ENCODE measurements around the gene CCDC85B. TPM values are rescaled to one million over a fixed set of nuclear protein-coding genes. Genes with fewer than 3 reads are reported as not detected.

Gene CCDC85B
- polyA plus RNA-seq, 1 donor from 2014 or later = 83.9 TPM

DNA sequence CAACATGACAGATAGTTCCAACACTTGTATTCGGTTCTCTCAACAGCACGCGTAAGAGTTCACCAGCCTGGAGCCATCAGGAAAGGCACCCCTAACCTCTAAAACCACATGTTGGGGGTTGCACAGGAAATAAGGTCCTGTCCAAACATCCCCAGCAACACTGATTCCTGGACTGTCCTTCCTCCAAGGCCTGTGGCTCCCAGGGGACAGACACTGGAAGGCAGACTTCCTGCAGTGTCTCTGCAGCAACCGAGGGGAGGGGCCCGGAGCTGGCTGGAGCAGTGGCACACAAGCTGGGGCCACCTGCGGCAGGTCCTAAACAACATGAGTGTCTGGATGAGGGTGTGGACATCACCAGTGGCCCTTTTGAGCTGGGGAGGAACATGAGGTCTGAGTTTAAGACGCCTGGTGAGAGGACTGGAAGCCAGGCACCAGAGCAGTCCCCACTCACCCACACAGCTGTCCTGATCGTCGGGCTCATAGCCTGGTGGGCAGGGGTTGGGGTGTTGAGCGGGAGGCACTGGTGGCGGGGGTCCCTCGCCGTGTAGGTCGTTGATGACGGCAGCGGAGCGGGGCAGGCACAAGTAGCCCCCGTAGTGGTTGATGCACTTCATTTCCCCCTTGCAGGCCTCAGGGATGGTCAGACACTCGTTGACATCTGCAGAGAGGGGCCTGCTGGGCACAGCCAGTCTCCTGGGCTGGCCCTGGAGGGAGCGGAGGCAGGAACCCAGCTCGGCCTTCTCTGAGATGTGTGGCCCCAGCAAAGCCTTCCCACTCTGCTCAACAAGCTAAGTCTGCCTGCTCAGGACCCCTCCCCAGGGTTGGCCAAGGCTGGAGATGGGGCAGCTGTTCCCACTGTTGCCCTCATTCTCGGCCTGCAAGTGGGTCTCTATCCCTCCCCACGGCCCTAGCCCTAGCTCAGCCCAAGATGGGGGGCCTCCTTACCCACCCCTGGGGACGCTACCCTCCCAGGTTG, 19.5 kb upstream of the CCDC85B start:
- peaks cover 5% of the 10 kb centered on the region for H3K27me3 Mint-ChIP-seq
- no peaks in the 10 kb centered on the region for H3K9me3 Mint-ChIP-seq
- H3K27ac Mint-ChIP-seq = peak overlapping the region in 1 of 3 donors; percentile 39
- peak overlapping the region in 2 of 4 donors; percentile 55 to 60 for H3K4me3 Mint-ChIP-seq
- peaks cover 2% of the 10 kb centered on the region for H3K36me3 Mint-ChIP-seq
- peaks cover 5 to 13% (median 12%) of the 10 kb centered on the region in 3 donors for H3K4me1 Mint-ChIP-seq

DNA sequence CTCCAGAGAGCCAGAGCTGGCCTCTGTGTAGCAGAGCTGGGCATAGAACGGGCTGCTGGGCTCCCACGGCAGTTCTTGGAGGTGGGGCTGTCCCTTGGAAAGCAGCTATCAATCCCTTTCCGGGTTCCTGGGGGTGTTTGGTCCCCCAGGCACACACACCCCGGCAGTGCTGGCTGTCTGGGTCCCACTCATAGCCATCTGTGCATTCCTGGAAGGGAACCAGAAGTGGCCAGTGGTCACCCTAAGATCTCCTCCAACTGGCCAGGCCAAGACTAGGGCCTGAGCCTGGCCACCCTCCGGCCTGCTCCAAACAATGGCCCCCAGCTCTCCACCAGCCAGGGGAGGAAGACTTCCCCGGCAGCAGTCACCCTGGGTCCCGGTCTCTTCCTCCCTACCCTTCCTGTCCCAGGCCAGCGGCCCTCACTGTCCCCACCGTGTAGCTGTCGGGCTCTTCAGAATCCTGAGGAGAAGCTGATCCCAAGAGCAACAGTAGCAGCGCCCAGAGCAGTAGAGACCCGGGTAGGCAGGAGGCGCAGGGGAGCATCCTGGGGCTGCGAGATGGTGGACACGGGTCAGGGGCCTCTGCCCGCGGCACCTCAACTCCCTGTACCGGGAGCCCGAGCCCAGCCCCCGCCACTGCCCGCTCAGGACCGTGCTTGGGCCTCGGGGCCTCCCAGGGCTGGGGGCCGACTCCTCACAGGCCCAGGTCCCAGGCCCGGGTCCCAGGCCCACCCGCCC, 18.5 kb upstream of the CCDC85B start:
- Mint-ChIP-seq H3K36me3 (peaks cover 2% of the 10 kb centered on the region), H3K4me3 (peak overlapping the region; percentile 8 to 60 (median 29)), H3K9me3 (no peaks in the 10 kb centered on the region), H3K27ac (no peak overlapping the region), H3K4me1 (peaks cover 5 to 13% (median 12%) of the 10 kb centered on the region in 3 donors), H3K27me3 (peaks cover 5% of the 10 kb centered on the region)

GRCh38 chr11:65872586-65873317, 17.7 kb upstream of the CCDC85B start, which contains the start of gene EFEMP2:
Gene EFEMP2 (minus strand): TSS chr11:65872800. CDS start chr11:65872354, 446 bp downstream.
- H3K4me1 Mint-ChIP-seq = peaks cover 5 to 13% (median 12%) of the 10 kb centered on the region in 3 donors
- H3K36me3 Mint-ChIP-seq = no peaks in the 10 kb centered on the region
- H3K4me3 Mint-ChIP-seq = peak within 1 kb of the TSS; percentile 80 to 95 (median 89)
- H3K27me3 Mint-ChIP-seq = peaks cover 5% of the 10 kb centered on the region
- H3K9me3 Mint-ChIP-seq = no peaks in the 10 kb centered on the region
- peak within 1 kb of the TSS; percentile 79 to 91 (median 87) for H3K27ac Mint-ChIP-seq

DNA sequence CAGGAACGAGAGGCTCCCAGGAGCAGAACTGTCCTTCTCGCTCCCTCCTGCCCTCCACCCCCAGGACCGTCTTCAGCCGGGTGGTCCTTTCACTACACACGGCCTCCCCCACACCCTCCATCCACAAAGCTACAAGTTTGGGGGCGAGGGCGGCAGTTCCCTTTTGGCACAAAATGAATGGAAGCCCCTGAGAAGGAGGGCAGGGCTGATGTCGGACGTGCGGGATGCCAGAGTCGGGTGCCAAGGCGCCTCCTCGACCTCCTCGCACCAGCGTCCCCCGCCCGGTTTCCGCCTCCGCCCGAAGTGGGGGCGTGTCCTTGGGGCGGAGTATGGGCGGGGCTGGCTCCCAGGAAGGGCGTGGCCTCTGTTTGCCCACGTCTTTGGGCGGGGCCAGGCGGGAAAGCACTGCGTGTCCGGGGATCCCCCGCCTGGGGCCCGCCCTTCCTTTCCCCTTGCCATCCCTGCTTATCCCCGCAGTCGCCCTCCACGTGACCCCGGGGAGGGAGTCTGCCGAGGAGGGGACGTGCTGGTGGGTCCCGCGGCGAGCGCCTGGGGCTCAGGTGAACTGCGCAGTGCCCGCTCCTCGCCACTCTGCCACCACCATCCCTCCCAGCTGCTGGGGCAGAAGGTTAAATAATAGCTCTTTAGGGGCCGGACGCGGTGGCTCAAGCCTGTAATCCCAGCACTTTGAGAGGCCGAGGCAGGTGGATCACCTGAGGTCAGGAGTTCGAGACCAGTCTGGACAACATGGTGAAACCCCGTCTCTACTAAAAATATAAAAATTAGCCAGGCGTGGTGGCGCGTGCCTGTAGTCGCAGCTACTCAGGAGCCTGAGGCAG, 16.9 kb upstream of the CCDC85B start:
- Mint-ChIP-seq H3K4me1 (peaks cover 5 to 13% (median 12%) of the 10 kb centered on the region in 3 donors), H3K27me3 (peaks cover 5% of the 10 kb centered on the region), H3K9me3 (no peaks in the 10 kb centered on the region), H3K27ac (peak overlapping the region; percentile 79 to 91 (median 87)), H3K36me3 (no peaks in the 10 kb centered on the region), H3K4me3 (peak overlapping the region; percentile 80 to 95 (median 89))

GRCh38 chr11:65879617-65880016, 10.9 kb upstream of the CCDC85B start, which contains the start of gene CTSW:
Gene CTSW (plus strand): TSS chr11:65879837. CDS start chr11:65879855, 18 bp downstream.
- H3K4me3 Mint-ChIP-seq = peak within 1 kb of the TSS in 1 of 4 donors; percentile 84
- peaks cover 2 to 6% (median 3%) of the 10 kb centered on the region in 3 donors for H3K4me1 Mint-ChIP-seq
- H3K27ac Mint-ChIP-seq = peak within 1 kb of the TSS in 1 of 3 donors; percentile 74
- no peaks in the 10 kb centered on the region for H3K9me3 Mint-ChIP-seq
- H3K27me3 Mint-ChIP-seq = no peaks in the 10 kb centered on the region
- H3K36me3 Mint-ChIP-seq = no peaks in the 10 kb centered on the region

- Mint-ChIP-seq H3K4me3 (peak overlapping the region in 1 of 4 donors; percentile 65), H3K27ac (peak overlapping the region in 1 of 3 donors; percentile 74), H3K4me1 (peaks cover 6 to 7% (median 7%) of the 10 kb centered on the region in 3 donors), H3K36me3 (no peaks in the 10 kb centered on the region), H3K9me3 (no peaks in the 10 kb centered on the region), H3K27me3 (no peaks in the 10 kb centered on the region)
Measured at GRCh38 chr11:65880027-65880426, 10.4 kb upstream of the CCDC85B start.

- Mint-ChIP-seq H3K4me1 (peaks cover 8 to 11% (median 9%) of the 10 kb centered on the region in 3 donors), H3K4me3 (peak overlapping the region in 1 of 4 donors; percentile 84), H3K9me3 (no peaks in the 10 kb centered on the region), H3K27ac (peak overlapping the region in 1 of 3 donors; percentile 74), H3K27me3 (no peaks in the 10 kb centered on the region), H3K36me3 (no peaks in the 10 kb centered on the region)
Measured at GRCh38 chr11:65880844-65881421, 9.5 kb upstream of the CCDC85B start.

GRCh38 chr11:65882120-65883057, 8.1 kb upstream of the CCDC85B start:
- Mint-ChIP-seq H3K27me3 (no peaks in the 10 kb centered on the region), H3K4me1 (peaks cover 8 to 15% (median 13%) of the 10 kb centered on the region in 3 donors), H3K27ac (no peak overlapping the region), H3K9me3 (no peaks in the 10 kb centered on the region), H3K36me3 (no peaks in the 10 kb centered on the region), H3K4me3 (peak overlapping the region in 1 of 4 donors; percentile 45)

- Mint-ChIP-seq H3K9me3 (no peaks in the 10 kb centered on the region), H3K4me1 (peaks cover 9 to 17% (median 14%) of the 10 kb centered on the region in 3 donors), H3K27ac (no peak overlapping the region), H3K36me3 (no peaks in the 10 kb centered on the region), H3K4me3 (no peak overlapping the region), H3K27me3 (no peaks in the 10 kb centered on the region)
Measured at GRCh38 chr11:65883058-65883761, 7.3 kb upstream of the CCDC85B start.

DNA sequence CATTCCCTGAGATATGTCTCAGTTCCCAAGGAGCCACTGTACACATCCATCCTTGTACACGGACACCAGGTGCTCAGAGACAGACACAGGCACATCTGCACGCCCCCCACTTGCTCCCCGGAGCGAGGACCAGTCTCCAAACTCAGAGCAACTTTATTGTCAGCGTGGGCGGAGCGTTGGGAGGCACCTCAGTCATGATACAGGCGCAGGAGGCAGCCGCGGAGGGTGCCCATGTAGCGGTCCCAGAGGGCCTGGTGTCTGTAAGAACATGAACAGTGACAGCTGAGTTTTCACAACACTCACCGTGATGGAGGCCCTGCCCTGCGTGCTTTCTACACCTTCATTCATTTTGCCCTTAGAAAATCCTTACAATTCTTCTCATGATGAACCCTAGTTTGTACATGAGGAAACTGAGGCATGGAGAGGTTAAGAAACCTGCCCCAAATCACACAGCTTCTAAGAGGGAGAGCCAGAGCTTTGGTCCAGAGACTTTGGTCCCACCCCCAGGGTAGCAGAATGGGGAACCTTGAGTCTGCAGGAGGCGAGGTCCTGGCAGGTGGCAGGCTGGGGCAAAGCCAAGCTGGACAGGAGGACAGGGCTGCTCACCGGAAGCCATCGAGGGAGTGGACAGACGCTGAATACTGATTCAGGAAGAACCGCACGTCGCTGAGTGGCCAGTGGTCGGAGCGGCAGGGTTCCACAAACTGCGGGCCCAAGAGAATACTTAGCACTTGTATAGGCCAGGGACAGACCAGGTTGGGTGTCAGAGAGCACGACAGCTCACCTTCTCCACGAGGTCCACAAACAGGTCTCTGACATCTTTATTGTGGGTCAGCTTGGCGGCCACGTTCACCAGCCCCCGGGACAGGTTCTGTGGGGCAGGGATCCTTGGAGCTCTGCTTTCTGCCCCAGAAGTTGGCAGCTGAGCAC, 6.4 kb upstream of the CCDC85B start:
- Mint-ChIP-seq H3K4me1 (peaks cover 16 to 23% (median 19%) of the 10 kb centered on the region in 3 donors), H3K27me3 (no peaks in the 10 kb centered on the region), H3K36me3 (no peaks in the 10 kb centered on the region), H3K9me3 (no peaks in the 10 kb centered on the region), H3K27ac (peak overlapping the region in 2 of 3 donors; percentile 81 to 95), H3K4me3 (peak overlapping the region in 2 of 4 donors; percentile 66 to 88)

DNA sequence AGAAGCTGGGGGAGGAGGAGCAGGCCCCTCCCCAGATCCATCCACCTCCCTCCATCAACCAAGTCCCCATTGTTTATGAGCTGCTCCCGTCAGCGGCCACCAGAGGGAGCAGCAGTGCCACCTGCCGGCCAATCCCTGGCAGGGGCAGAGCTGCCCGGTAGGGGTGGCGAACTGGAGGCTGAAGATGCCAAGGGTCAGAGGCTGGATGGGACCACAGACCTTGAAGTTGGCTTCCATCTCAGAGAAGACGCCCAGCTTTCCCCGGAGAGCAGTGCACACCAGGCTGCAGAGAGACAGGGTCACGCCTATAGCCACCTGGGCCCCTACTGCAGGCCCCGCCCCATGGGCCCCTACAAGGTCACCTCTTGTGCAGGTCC, 5.8 kb upstream of the CCDC85B start:
- Mint-ChIP-seq H3K36me3 (no peaks in the 10 kb centered on the region), H3K4me3 (peak overlapping the region; percentile 63 to 88 (median 72)), H3K4me1 (peaks cover 20 to 29% (median 25%) of the 10 kb centered on the region in 3 donors), H3K27me3 (no peaks in the 10 kb centered on the region), H3K27ac (peak overlapping the region in 2 of 3 donors; percentile 81 to 95), H3K9me3 (no peaks in the 10 kb centered on the region)

Data from IgD-negative memory B cell (primary cell).